ENCODE data around the gene EFCAB10. TPM values are rescaled to one million over a fixed set of nuclear protein-coding genes. Genes with fewer than 3 reads are reported as not detected.
A peak's percentile ranks its signal among the peaks of the same experiment; 100 is the strongest.

The EFCAB10 gene
- total RNA-seq, 1 donor from 2014 or later = 2.0 TPM

GRCh38 chr7:105584165-105584564, 2.9 kb upstream of the EFCAB10 start:
- H3K27me3 Mint-ChIP-seq = no peaks in the 10 kb centered on the region
- no peaks in the 10 kb centered on the region for H3K36me3 Mint-ChIP-seq
- H3K4me3 Mint-ChIP-seq = no peak overlapping the region
- no peak for TF ChIP-seq CTCF (conservative IDR thresholded peaks at IDR 0.05)
- peaks cover 23% of the 10 kb centered on the region for H3K4me1 Mint-ChIP-seq (ENCODE audit: unreplicated experiment)
- no peak overlapping the region for H3K27ac Mint-ChIP-seq
- no peaks in the 10 kb centered on the region for H3K9me3 Mint-ChIP-seq
- no peak for DNase-seq (ENCODE audit: extremely low spot score, unreplicated experiment)

- TF ChIP-seq CTCF (conservative IDR thresholded peaks at IDR 0.05) = no peak
- H3K27me3 Mint-ChIP-seq = no peaks in the 10 kb centered on the region
- H3K4me3 Mint-ChIP-seq = no peak overlapping the region
- no peak overlapping the region for H3K27ac Mint-ChIP-seq
- H3K9me3 Mint-ChIP-seq = no peaks in the 10 kb centered on the region
- no peak for DNase-seq (ENCODE audit: extremely low spot score, unreplicated experiment)
- H3K36me3 Mint-ChIP-seq = no peaks in the 10 kb centered on the region
- H3K4me1 Mint-ChIP-seq (ENCODE audit: unreplicated experiment) = peaks cover 18% of the 10 kb centered on the region
These were observed 1.8 kb upstream of the EFCAB10 start for GRCh38 chr7:105583061-105583460.

- Mint-ChIP-seq H3K36me3 (no peaks in the 10 kb centered on the region), H3K4me1 (ENCODE audit: unreplicated experiment) (peaks cover 15% of the 10 kb centered on the region), H3K9me3 (no peaks in the 10 kb centered on the region), H3K27ac (no peak overlapping the region), H3K27me3 (no peaks in the 10 kb centered on the region), H3K4me3 (peak overlapping the region; percentile 87)
- no peak for TF ChIP-seq CTCF (conservative IDR thresholded peaks at IDR 0.05)
- no peak for DNase-seq (ENCODE audit: extremely low spot score, unreplicated experiment)
These were observed 1.1 kb downstream of the EFCAB10 start for GRCh38 chr7:105580022-105580740.

GRCh38 chr7:105578496-105578895, 2.8 kb downstream of the EFCAB10 start:
- DNase-seq (ENCODE audit: extremely low spot score, unreplicated experiment) = no peak
- H3K9me3 Mint-ChIP-seq = no peaks in the 10 kb centered on the region
- H3K4me1 Mint-ChIP-seq (ENCODE audit: unreplicated experiment) = peaks cover 15% of the 10 kb centered on the region
- no peak overlapping the region for H3K27ac Mint-ChIP-seq
- H3K27me3 Mint-ChIP-seq = no peaks in the 10 kb centered on the region
- H3K36me3 Mint-ChIP-seq = no peaks in the 10 kb centered on the region
- no peak overlapping the region for H3K4me3 Mint-ChIP-seq
- TF ChIP-seq CTCF (conservative IDR thresholded peaks at IDR 0.05) = no peak

GRCh38 chr7:105577251-105577650, 4.0 kb downstream of the EFCAB10 start:
- Mint-ChIP-seq H3K4me3 (no peak overlapping the region), H3K27me3 (no peaks in the 10 kb centered on the region), H3K27ac (no peak overlapping the region), H3K9me3 (no peaks in the 10 kb centered on the region), H3K4me1 (ENCODE audit: unreplicated experiment) (peaks cover 12% of the 10 kb centered on the region), H3K36me3 (no peaks in the 10 kb centered on the region)
- TF ChIP-seq CTCF (conservative IDR thresholded peaks at IDR 0.05) = no peak
- no peak for DNase-seq (ENCODE audit: extremely low spot score, unreplicated experiment)

Data from type B pancreatic cell (in vitro differentiated cells).